Measurements from ENCODE around the gene SLC16A10.
"Not testable (repeated sequence)": the region's sequence is repeated elsewhere in the genome, so short reads cannot be mapped to it uniquely, and the experiment has no call there.

The SLC16A10 gene

GRCh38 chr6:111087106-111087835 is at the start of gene SLC16A10:
TSS of gene SLC16A10 (plus strand) at chr6:111087503. CDS start at chr6:111087753, 250 bp downstream.
- peak; percentile 23 for DNase-seq (ENCODE audit: low read depth)

- no peak for DNase-seq (ENCODE audit: low read depth)
Measured at GRCh38 chr6:111038534-111039252, 48.6 kb upstream of the SLC16A10 start.

GRCh38 chr6:111041917-111042316 is 45.4 kb upstream of the SLC16A10 start:
- no peak for DNase-seq (ENCODE audit: low read depth)

GRCh38 chr6:111047244-111047643 is 40.1 kb upstream of the SLC16A10 start:
- no peak for DNase-seq (ENCODE audit: low read depth)

- no peak for DNase-seq (ENCODE audit: low read depth)
Measured at GRCh38 chr6:111050261-111051023, 36.9 kb upstream of the SLC16A10 start.

GRCh38 chr6:111052171-111052570 is 35.1 kb upstream of the SLC16A10 start:
- no peak for DNase-seq (ENCODE audit: low read depth)

- DNase-seq (ENCODE audit: low read depth) = peak; percentile 48
Measured at GRCh38 chr6:111057074-111057752, 30.1 kb upstream of the SLC16A10 start.

- DNase-seq (ENCODE audit: low read depth) = peak; percentile 39
Measured at GRCh38 chr6:111061508-111061907, 25.8 kb upstream of the SLC16A10 start.

GRCh38 chr6:111061985-111062384 is 25.3 kb upstream of the SLC16A10 start:
- DNase-seq (ENCODE audit: low read depth) = not testable (repeated sequence)

- not testable (repeated sequence) for DNase-seq (ENCODE audit: low read depth)
Measured at GRCh38 chr6:111062860-111063259, 24.4 kb upstream of the SLC16A10 start.

- no peak for DNase-seq (ENCODE audit: low read depth)
Measured at GRCh38 chr6:111068109-111068865, 19.0 kb upstream of the SLC16A10 start.

GRCh38 chr6:111068866-111069234 is 18.5 kb upstream of the SLC16A10 start:
- DNase-seq (ENCODE audit: low read depth) = no peak

- DNase-seq (ENCODE audit: low read depth) = no peak
Measured at GRCh38 chr6:111069382-111070104, 17.8 kb upstream of the SLC16A10 start.

GRCh38 chr6:111070105-111071005 is 16.9 kb upstream of the SLC16A10 start:
- DNase-seq (ENCODE audit: low read depth) = no peak

- no peak for DNase-seq (ENCODE audit: low read depth)
Measured at GRCh38 chr6:111072801-111073360, 14.4 kb upstream of the SLC16A10 start.

- no peak for DNase-seq (ENCODE audit: low read depth)
Measured at GRCh38 chr6:111074311-111074710, 13.0 kb upstream of the SLC16A10 start.

GRCh38 chr6:111076024-111076695 is 11.1 kb upstream of the SLC16A10 start:
- DNase-seq (ENCODE audit: low read depth) = no peak

- DNase-seq (ENCODE audit: low read depth) = no peak
Measured at GRCh38 chr6:111080698-111081097, 6.6 kb upstream of the SLC16A10 start.

GRCh38 chr6:111086685-111087084 is 618 bp upstream of the SLC16A10 start:
- DNase-seq (ENCODE audit: low read depth) = no peak
